B cell (primary cell): ENCODE data around the gene GPER1. TPM values are rescaled to one million over a fixed set of nuclear protein-coding genes. Genes with fewer than 3 reads are reported as not detected.

ENCODE experiments used
- ATAC-seq: fragments of 200-7000 bp; cut with Tn5 transposase; one replicate; pipeline ENCODE4 v1.10.0; 2021; ENCODE audit warnings: low read depth, mild to moderate bottlenecking, moderate number of reproducible peaks, moderate library complexity
- CTCF ChIA-PET: fragments of 350-600 bp; sonication (Branson Sonifier 250); formaldehyde crosslinking; loops from one replicate; lab custom pipeline; 2021; ENCODE audit warnings: antibody characterized with exemption, inconsistent platforms; lab: Charles Lee
- POLR2A ChIA-PET: fragments of 350-600 bp; sonication (Branson Sonifier 250); formaldehyde crosslinking; loops from one replicate; lab custom pipeline; 2021; ENCODE audit warnings: antibody characterized with exemption; lab: Charles Lee
- DNase-seq: peaks from one replicate; pipeline ENCODE4 v3.0.0; 2013
- H2AFZ ChIP-seq: 2 replicates; pipeline ENCODE4 v1.6.1; 2012; ENCODE audit warnings: mild to moderate bottlenecking, low read depth, low read length; ENCODE audit not compliant: insufficient read depth, poor library complexity, severe bottlenecking
- H3K27ac ChIP-seq, 2 donors: 1 replicate in 1 of 2; 2 replicates in 1 of 2; pipeline ENCODE4 v1.5.1; 2012 to 2013; ENCODE audit warnings: low read length in 2 of 2, mild to moderate bottlenecking in 2 of 2, moderate library complexity in 1 of 2
- H3K27me3 ChIP-seq, 4 experiments: fragments of 200-600 bp in 1 of 4; sonication (generic) in 1 of 4; replicated peaks in 1 of 4; 1 replicate in 2 of 4; 2 replicates in 2 of 4; pipeline versions ENCODE4 v1.6.1 to v1.7.0; 2013 to 2016; ENCODE audit warnings: low read length in 3 of 4, mild to moderate bottlenecking in 2 of 4, mixed read lengths in 1 of 4, moderate library complexity in 1 of 4; ENCODE audit not compliant: insufficient read depth in 4 of 4, control insufficient read depth in 3 of 4; ENCODE audit errors: control extremely low read depth in 1 of 4
- H3K36me3 ChIP-seq, 2 experiments: replicated peaks in 1 of 2; 1 replicate in 1 of 2; 2 replicates in 1 of 2; pipeline versions ENCODE4 v1.6.1 to v1.7.1; 2013; ENCODE audit warnings: low read length in 1 of 2; ENCODE audit not compliant: insufficient read depth in 2 of 2, control insufficient read depth in 1 of 2; ENCODE audit errors: control extremely low read depth in 1 of 2, extremely low read depth in 1 of 2
- H3K4me1 ChIP-seq, 2 donors: fragments of 200-600 bp in 1 of 2; sonication (generic) in 1 of 2; 1 replicate in 1 of 2; 2 replicates in 1 of 2; pipeline versions ENCODE4 v1.5.1 to v1.6.1; 2013 to 2017; ENCODE audit warnings: low read length in 2 of 2; ENCODE audit not compliant: control insufficient read depth in 2 of 2, insufficient read depth in 2 of 2
- H3K4me2 ChIP-seq: replicated peaks from 2 replicates; pipeline ENCODE3; 2012; ENCODE audit warnings: mild to moderate bottlenecking, low read depth, low read length; ENCODE audit not compliant: poor library complexity, severe bottlenecking
- H3K4me3 ChIP-seq, 5 experiments: fragments of 200-600 bp in 1 of 5; sonication (generic) in 1 of 5; 1 replicate in 3 of 5; 2 replicates in 2 of 5; pipeline versions ENCODE4 v1.5.1 to v1.7.0; 2011 to 2016; ENCODE audit warnings: low read length in 4 of 5, mild to moderate bottlenecking in 4 of 5, low read depth in 2 of 5, control low read depth in 1 of 5, moderate library complexity in 1 of 5; ENCODE audit not compliant: insufficient read depth in 1 of 5; ENCODE audit errors: control extremely low read depth in 1 of 5, extremely low read depth in 1 of 5
- H3K79me2 ChIP-seq: fragments of 200-600 bp; sonication (generic); one replicate; pipeline ENCODE4 v1.6.0; 2016; ENCODE audit warnings: low read length; ENCODE audit not compliant: control insufficient read depth, insufficient read depth
- H3K9ac ChIP-seq: fragments of 200-600 bp; sonication (generic); 2 replicates; pipeline ENCODE4 v1.6.1; 2017; ENCODE audit warnings: mild to moderate bottlenecking, low read length, moderate library complexity
- H3K9me3 ChIP-seq, 3 donors: one replicate each; pipeline versions ENCODE4 v1.6.1 to v1.7.1; 2013; ENCODE audit warnings: low read length in 2 of 3; ENCODE audit not compliant: control insufficient read depth in 2 of 3, insufficient read depth in 1 of 3; ENCODE audit errors: control extremely low read depth in 1 of 3
- H4K20me1 ChIP-seq: 2 replicates; pipeline ENCODE4 v1.6.0; 2012; ENCODE audit warnings: mild to moderate bottlenecking, low read length; ENCODE audit not compliant: insufficient read depth, control insufficient read depth, poor library complexity, severe bottlenecking
- H3K27ac Mint-ChIP-seq: one replicate; pipeline ENCODE4 v1.8.0; 2021; ENCODE audit warnings: mixed read lengths
- H3K27me3 Mint-ChIP-seq: one replicate; pipeline ENCODE4 v1.8.0; 2021; ENCODE audit warnings: mixed read lengths
- H3K4me1 Mint-ChIP-seq: one replicate; pipeline ENCODE4 v1.8.0; 2021; ENCODE audit warnings: mixed read lengths
- H3K4me3 Mint-ChIP-seq: one replicate; pipeline ENCODE4 v1.8.0; 2021; ENCODE audit warnings: mixed read lengths
- H3K9me3 Mint-ChIP-seq: one replicate; pipeline ENCODE4 v1.8.0; 2022; ENCODE audit warnings: mixed read lengths; ENCODE audit not compliant: insufficient read depth
- CTCF ChIP-seq: fragments of 200-600 bp; IDR thresholded peaks from one replicate; pipeline ENCODE4 v1.8.0; 2022; ENCODE audit warnings: antibody characterized with exemption, mild to moderate bottlenecking
- EZH2 ChIP-seq: IDR thresholded peaks from 2 replicates; pipeline ENCODE4 v1.6.1; 2012; ENCODE audit warnings: borderline replicate concordance, low read depth, mild to moderate bottlenecking, moderate library complexity, low read length; ENCODE audit not compliant: insufficient read depth, poor library complexity, severe bottlenecking
- WGBS: methylation state at CpG from one replicate; pipeline ENCODE4 v1.1.5; 2013; ENCODE audit warnings: missing lambda C conversion rate; ENCODE audit not compliant: insufficient coverage; 5-methylcytosine and 5-hydroxymethylcytosine counted together
- intact Hi-C: fragments of 100-400 bp; cut with micrococcal nuclease; formaldehyde crosslinking; loops from one replicate; pipeline ENCODE4 v1.10.0; 2022
- polyA plus RNA-seq: library from polyadenylated mRNA; depleted of rRNA; stranded (reverse); fragments of >200 nt; gene quantifications from 2 replicates; pipeline ENCODE4 v1.2.3, GENCODE V29; 2012
- total RNA-seq, 2 donors: library from RNA; stranded (reverse); fragments of 120-200 nt in 1 of 2; gene quantifications; 1 replicate in 1 of 2; 2 replicates in 1 of 2; pipeline versions ENCODE4 v1.2.3 to v1.2.4, GENCODE V29; 2013 to 2022

GPER1 gene
- total and polyA plus RNA-seq, 2 donors (not counting 1 experiment from before 2014, with no cell fraction given), result 3.2 to 21.3 TPM

GRCh38 chr7:1131471-1132265 lies 43.8 kb downstream of the GPER1 start:
- intact Hi-C loops, result no loop called here
- H3K9ac ChIP-seq, result no peak overlapping the region
- H3K27ac ChIP-seq, result no peak overlapping the region
- H4K20me1 ChIP-seq, result no peaks in the 10 kb centered on the region
- no peak for DNase-seq
- peaks cover 0 to under 1% of the 10 kb centered on the region in 2 donors for H3K4me1 ChIP-seq
- H3K27me3 Mint-ChIP-seq, result no peaks in the 10 kb centered on the region
- peaks cover 1% of the 10 kb centered on the region for H3K4me1 Mint-ChIP-seq
- no CpG with 5 or more reads among the region's 2 CpGs for WGBS
- no peak for TF ChIP-seq CTCF
- TF ChIP-seq EZH2, result no peak
- ATAC-seq, result no peak
- no peak overlapping the region for H3K4me2 ChIP-seq
- H3K27me3 ChIP-seq, result no peaks in the 10 kb centered on the region
- POLR2A ChIA-PET, result no interaction called here
- H3K4me3 ChIP-seq, result no peak overlapping the region
- no peaks in the 10 kb centered on the region for H3K9me3 ChIP-seq
- peaks cover 0 to 4% of the 10 kb centered on the region in 2 experiments for H3K36me3 ChIP-seq
- H3K27ac Mint-ChIP-seq, result no peak overlapping the region
- peaks cover 11% of the 10 kb centered on the region for H3K79me2 ChIP-seq
- no peaks in the 10 kb centered on the region for H3K9me3 Mint-ChIP-seq
- no peak overlapping the region for H3K4me3 Mint-ChIP-seq
- H2AFZ ChIP-seq, result no peak overlapping the region
- CTCF ChIA-PET, result no interaction called here

GRCh38 chr7:1134951-1135350 lies 47.0 kb downstream of the GPER1 start:
- DNase-seq (no peak), ATAC-seq (no peak)
- no peaks in the 10 kb centered on the region for H4K20me1 ChIP-seq
- WGBS, result 86% methylated on average over 4 of the region's 7 CpGs
- no peak overlapping the region for H3K4me3 ChIP-seq
- Mint-ChIP-seq H3K9me3 (no peaks in the 10 kb centered on the region), H3K4me1 (peaks cover 22% of the 10 kb centered on the region), H3K27me3 (no peaks in the 10 kb centered on the region), H3K4me3 (no peak overlapping the region), H3K27ac (no peak overlapping the region)
- CTCF ChIA-PET, result interaction anchor here (0.8 kb wide), 1 partner anchor 49 kb away, joined by 3 read pairs; no protein-coding TSS in a partner anchor
- no peak overlapping the region for H3K27ac ChIP-seq
- H3K27me3 ChIP-seq, result no peaks in the 10 kb centered on the region
- H2AFZ ChIP-seq, result no peak overlapping the region
- peaks cover 19% of the 10 kb centered on the region for H3K79me2 ChIP-seq
- H3K9me3 ChIP-seq, result no peaks in the 10 kb centered on the region
- no peaks in the 10 kb centered on the region for H3K36me3 ChIP-seq
- H3K4me2 ChIP-seq, result no peak overlapping the region
- no peak for TF ChIP-seq CTCF
- no peak for TF ChIP-seq EZH2
- no peak overlapping the region for H3K9ac ChIP-seq
- peaks cover 15 to 23% of the 10 kb centered on the region in 2 donors for H3K4me1 ChIP-seq
- intact Hi-C loops, result loop anchor here (5.0 kb wide), 1 partner anchor 158 kb away; the partner anchor contains the start of gene COX19
- POLR2A ChIA-PET, result no interaction called here
